H1 (cell line): ENCODE results near the gene PHLDA1. TPM values are rescaled to one million over a fixed set of nuclear protein-coding genes. Genes with fewer than 3 reads are reported as not detected.
A peak's percentile ranks its signal among the peaks of the same experiment; 100 is the strongest.

Source experiments
- ATF3 ChIP-seq: IDR thresholded peaks from 2 replicates; pipeline ENCODE4 v1.6.1; 2011; ENCODE audit warnings: low read depth, mild to moderate bottlenecking, low read length; ENCODE audit not compliant: insufficient read depth
- KDM1A ChIP-seq: fragments of 200-600, 300-600 bp; sonication (generic); IDR thresholded peaks from 2 replicates; pipeline ENCODE4 v1.7.1; 2016; ENCODE audit warnings: mild to moderate bottlenecking, low read length, borderline replicate concordance
- NANOG ChIP-seq: IDR thresholded peaks from 2 replicates; pipeline ENCODE4 v1.6.1; 2011; ENCODE audit warnings: low read length, low read depth, mild to moderate bottlenecking, inconsistent platforms; ENCODE audit not compliant: insufficient read depth, poor library complexity, severe bottlenecking
- NRF1 ChIP-seq: IDR thresholded peaks from 2 replicates; pipeline ENCODE4 v1.6.1; 2011; ENCODE audit warnings: mild to moderate bottlenecking, low read depth, low read length, improper control_type of control experiment
- PHF8 ChIP-seq: fragments of 200-600 bp; sonication (generic); conservative IDR thresholded peaks from 2 replicates; pipeline ENCODE4 v1.7.1; 2012; ENCODE audit warnings: low read depth, mild to moderate bottlenecking, inconsistent platforms, low read length, moderate library complexity
- TBP ChIP-seq: IDR thresholded peaks from 2 replicates; pipeline ENCODE4 v1.6.1; 2011; ENCODE audit warnings: low read depth, low read length, improper control_type of control experiment
- TCF12 ChIP-seq: IDR thresholded peaks from 2 replicates; pipeline ENCODE4 v1.6.1; 2011; ENCODE audit warnings: low read depth, mild to moderate bottlenecking, low read length
- polyA plus RNA-seq, 7 experiments: library from polyadenylated mRNA; depleted of rRNA in 3 of 7; stranded (reverse) in 5 of 7; unstranded in 2 of 7; fragments of >200 nt in 5 of 7; fragments of 200-250 nt in 2 of 7; gene quantifications; 1 replicate in 5 of 7; 2 replicates in 1 of 7; 4 replicates in 1 of 7; pipeline versions ENCODE4 v1.2.1 to v1.2.3, GENCODE V29; 2011 to 2013; ENCODE audit warnings: missing spikeins in 2 of 7, mixed read lengths in 2 of 7
- total RNA-seq: library from RNA; stranded (reverse); fragmentation: NEBNext Ultra II Directional; extraction: Animal tissue kit (Norgen Biotek cat#: 25700); gene quantifications from 2 replicates; pipeline ENCODE4 v1.2.1, GENCODE V29; 2021

The PHLDA1 gene
- total and polyA plus RNA-seq, 2 of the 8 experiments (the other 6 are each of a cell fraction or from before 2014, with no cell fraction given), result 18.9 to 19.4 TPM

- TF ChIP-seq NRF1 (no peak), NANOG (no peak), TBP (no peak), KDM1A (no peak), PHF8 (no peak), ATF3 (no peak), TCF12 (0 out of 2 replicates have a peak, but pooled peaks have one; percentile 55)
Measured at GRCh38 chr12:76006028-76006925, 25.3 kb downstream of the PHLDA1 start (continued).
